ENCODE data around the gene GDPD4. TPM values are rescaled to one million over a fixed set of nuclear protein-coding genes. Genes with fewer than 3 reads are reported as not detected.

GDPD4 gene
- total RNA-seq, 1 donor from 2014 or later = not detected

- Histone ChIP-seq H3K9me3 (ENCODE audit: control insufficient read depth in 3 of 3, low read length in 3 of 3) (no peaks in the 10 kb centered on the region), H3K4me3 (ENCODE audit: low read length in 3 of 3) (no peak overlapping the region), H3K9ac (ENCODE audit: low read depth in 1 of 3, low read length in 3 of 3) (no peak overlapping the region), H3K27ac (ENCODE audit: low read depth, low read length) (no peak overlapping the region), H3K27me3 (ENCODE audit: control insufficient read depth in 3 of 3, insufficient read depth in 3 of 3, low read length in 3 of 3) (no peaks in the 10 kb centered on the region), H3K36me3 (ENCODE audit: control insufficient read depth in 3 of 3, insufficient read depth in 3 of 3, low read length in 3 of 3) (no peaks in the 10 kb centered on the region), H3K4me1 (ENCODE audit: control insufficient read depth in 3 of 3, insufficient read depth in 3 of 3, low read length in 3 of 3) (no peaks in the 10 kb centered on the region)
Measured at GRCh38 chr11:77223797-77224196, 77.7 kb downstream of the GDPD4 start.

DNA sequence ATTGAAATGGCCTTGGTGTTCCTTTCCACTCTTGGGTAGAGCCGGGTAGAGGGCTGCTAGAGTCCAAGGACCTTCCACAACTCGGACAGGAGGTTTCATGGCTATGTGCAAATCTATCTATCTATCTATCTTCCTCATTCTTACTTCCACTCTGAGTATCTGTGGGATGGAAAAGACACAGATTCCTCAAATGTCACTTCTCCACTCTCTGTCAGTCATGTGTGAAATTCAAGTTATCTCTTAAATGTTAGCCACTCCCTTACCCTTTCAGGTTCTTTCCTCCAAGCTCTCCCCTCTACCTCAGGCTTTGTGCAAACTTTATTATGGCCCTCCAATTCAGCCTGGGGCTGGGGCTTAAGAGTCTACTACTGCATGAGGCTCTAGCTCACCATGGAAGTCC lies 84.3 kb downstream of the GDPD4 start:
- Histone ChIP-seq H3K9ac (ENCODE audit: low read depth in 1 of 3, low read length in 3 of 3) (no peak overlapping the region), H3K27ac (ENCODE audit: low read depth, low read length) (no peak overlapping the region), H3K9me3 (ENCODE audit: control insufficient read depth in 3 of 3, low read length in 3 of 3) (no peaks in the 10 kb centered on the region), H3K36me3 (ENCODE audit: control insufficient read depth in 3 of 3, insufficient read depth in 3 of 3, low read length in 3 of 3) (peaks cover 0 to 4% (median 0%) of the 10 kb centered on the region in 3 donors), H3K27me3 (ENCODE audit: control insufficient read depth in 3 of 3, insufficient read depth in 3 of 3, low read length in 3 of 3) (no peaks in the 10 kb centered on the region), H3K4me3 (ENCODE audit: low read length in 3 of 3) (no peak overlapping the region), H3K4me1 (ENCODE audit: control insufficient read depth in 3 of 3, insufficient read depth in 3 of 3, low read length in 3 of 3) (no peaks in the 10 kb centered on the region)

- no peak overlapping the region for H3K9ac ChIP-seq (ENCODE audit: low read depth in 1 of 3, low read length in 3 of 3)
- H3K27ac ChIP-seq (ENCODE audit: low read depth, low read length) = no peak overlapping the region
- H3K4me1 ChIP-seq (ENCODE audit: control insufficient read depth in 3 of 3, insufficient read depth in 3 of 3, low read length in 3 of 3) = no peaks in the 10 kb centered on the region
- H3K4me3 ChIP-seq (ENCODE audit: low read length in 3 of 3) = no peak overlapping the region
- no peaks in the 10 kb centered on the region for H3K9me3 ChIP-seq (ENCODE audit: control insufficient read depth in 3 of 3, low read length in 3 of 3)
- peaks cover 0 to 8% (median 0%) of the 10 kb centered on the region in 3 donors for H3K36me3 ChIP-seq (ENCODE audit: control insufficient read depth in 3 of 3, insufficient read depth in 3 of 3, low read length in 3 of 3)
- H3K27me3 ChIP-seq (ENCODE audit: control insufficient read depth in 3 of 3, insufficient read depth in 3 of 3, low read length in 3 of 3) = no peaks in the 10 kb centered on the region
Measured at GRCh38 chr11:77215106-77215505, 86.4 kb downstream of the GDPD4 start.

DNA sequence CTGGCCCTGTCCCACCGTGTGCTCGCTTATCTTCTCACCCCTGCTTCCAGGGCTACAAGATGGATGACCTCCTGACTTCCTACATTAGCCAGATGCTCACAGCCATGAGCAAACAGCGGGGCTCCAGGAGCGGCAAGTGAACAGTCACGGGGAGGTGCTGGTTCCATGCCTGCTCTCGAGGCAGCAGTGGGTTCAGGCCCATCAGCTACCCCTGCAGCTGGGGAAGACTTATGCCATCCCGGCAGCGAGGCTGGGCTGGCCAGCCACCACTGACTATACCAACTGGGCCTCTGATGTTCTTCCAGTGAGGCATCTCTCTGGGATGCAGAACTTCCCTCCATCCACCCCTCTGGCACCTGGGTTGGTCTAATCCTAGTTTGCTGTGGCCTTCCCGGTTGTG lies 86.9 kb downstream of the GDPD4 start:
- Histone ChIP-seq H3K4me1 (ENCODE audit: control insufficient read depth in 3 of 3, insufficient read depth in 3 of 3, low read length in 3 of 3) (no peaks in the 10 kb centered on the region), H3K4me3 (ENCODE audit: low read length in 3 of 3) (no peak overlapping the region), H3K9me3 (ENCODE audit: control insufficient read depth in 3 of 3, low read length in 3 of 3) (no peaks in the 10 kb centered on the region), H3K9ac (ENCODE audit: low read depth in 1 of 3, low read length in 3 of 3) (no peak overlapping the region), H3K27me3 (ENCODE audit: control insufficient read depth in 3 of 3, insufficient read depth in 3 of 3, low read length in 3 of 3) (no peaks in the 10 kb centered on the region), H3K27ac (ENCODE audit: low read depth, low read length) (no peak overlapping the region), H3K36me3 (ENCODE audit: control insufficient read depth in 3 of 3, insufficient read depth in 3 of 3, low read length in 3 of 3) (peaks cover 0 to 8% (median 0%) of the 10 kb centered on the region in 3 donors)

GRCh38 chr11:77213589-77214428 lies 87.7 kb downstream of the GDPD4 start:
- no peak overlapping the region for H3K27ac ChIP-seq (ENCODE audit: low read depth, low read length)
- H3K27me3 ChIP-seq (ENCODE audit: control insufficient read depth in 3 of 3, insufficient read depth in 3 of 3, low read length in 3 of 3) = no peaks in the 10 kb centered on the region
- no peaks in the 10 kb centered on the region for H3K4me1 ChIP-seq (ENCODE audit: control insufficient read depth in 3 of 3, insufficient read depth in 3 of 3, low read length in 3 of 3)
- no peaks in the 10 kb centered on the region for H3K9me3 ChIP-seq (ENCODE audit: control insufficient read depth in 3 of 3, low read length in 3 of 3)
- no peak overlapping the region for H3K4me3 ChIP-seq (ENCODE audit: low read length in 3 of 3)
- H3K9ac ChIP-seq (ENCODE audit: low read depth in 1 of 3, low read length in 3 of 3) = no peak overlapping the region
- H3K36me3 ChIP-seq (ENCODE audit: control insufficient read depth in 3 of 3, insufficient read depth in 3 of 3, low read length in 3 of 3) = peaks cover 0 to 8% (median 0%) of the 10 kb centered on the region in 3 donors

DNA sequence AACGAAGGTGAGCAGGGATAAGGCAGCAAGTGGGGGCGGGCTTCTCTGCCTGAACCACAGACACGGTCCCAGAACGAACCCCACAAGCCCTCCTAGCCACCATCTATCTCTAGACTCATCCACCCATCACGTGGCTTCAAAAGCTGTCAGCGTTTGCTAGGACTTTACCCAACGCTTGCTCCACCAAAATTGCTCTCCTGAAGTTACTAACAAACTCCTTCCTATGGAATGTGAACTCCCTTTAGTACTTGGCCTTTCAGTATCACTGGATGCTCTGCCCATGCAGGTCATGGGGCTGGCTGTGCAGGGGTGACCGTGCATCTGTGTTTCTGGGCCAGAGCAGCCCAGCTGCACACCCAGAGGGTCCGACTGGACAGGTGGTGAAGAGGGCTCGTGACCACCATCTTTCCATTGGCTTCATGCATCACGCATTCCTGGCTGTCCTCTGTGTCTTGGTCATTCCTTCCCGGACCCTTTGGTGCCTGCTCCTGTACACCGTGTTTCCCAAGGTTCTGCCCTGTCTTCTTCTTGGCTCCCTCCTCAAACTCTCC lies 88.4 kb downstream of the GDPD4 start:
- peaks cover 0 to 8% (median 0%) of the 10 kb centered on the region in 3 donors for H3K36me3 ChIP-seq (ENCODE audit: control insufficient read depth in 3 of 3, insufficient read depth in 3 of 3, low read length in 3 of 3)
- H3K9me3 ChIP-seq (ENCODE audit: control insufficient read depth in 3 of 3, low read length in 3 of 3) = no peaks in the 10 kb centered on the region
- no peak overlapping the region for H3K9ac ChIP-seq (ENCODE audit: low read depth in 1 of 3, low read length in 3 of 3)
- no peak overlapping the region for H3K27ac ChIP-seq (ENCODE audit: low read depth, low read length)
- no peak overlapping the region for H3K4me3 ChIP-seq (ENCODE audit: low read length in 3 of 3)
- H3K27me3 ChIP-seq (ENCODE audit: control insufficient read depth in 3 of 3, insufficient read depth in 3 of 3, low read length in 3 of 3) = no peaks in the 10 kb centered on the region
- no peaks in the 10 kb centered on the region for H3K4me1 ChIP-seq (ENCODE audit: control insufficient read depth in 3 of 3, insufficient read depth in 3 of 3, low read length in 3 of 3)

GRCh38 chr11:77212314-77213007 lies 89.0 kb downstream of the GDPD4 start:
- H3K4me1 ChIP-seq (ENCODE audit: control insufficient read depth in 3 of 3, insufficient read depth in 3 of 3, low read length in 3 of 3) = peaks cover 0 to 5% (median 0%) of the 10 kb centered on the region in 3 donors

GRCh38 chr11:77211594-77212251 lies 89.8 kb downstream of the GDPD4 start:
- Histone ChIP-seq H3K4me3 (ENCODE audit: low read length in 3 of 3) (no peak overlapping the region), H3K36me3 (ENCODE audit: control insufficient read depth in 3 of 3, insufficient read depth in 3 of 3, low read length in 3 of 3) (peaks cover 0 to 8% (median 0%) of the 10 kb centered on the region in 3 donors), H3K27me3 (ENCODE audit: control insufficient read depth in 3 of 3, insufficient read depth in 3 of 3, low read length in 3 of 3) (no peaks in the 10 kb centered on the region), H3K9ac (ENCODE audit: low read depth in 1 of 3, low read length in 3 of 3) (no peak overlapping the region), H3K4me1 (ENCODE audit: control insufficient read depth in 3 of 3, insufficient read depth in 3 of 3, low read length in 3 of 3) (peaks cover 0 to 5% (median 0%) of the 10 kb centered on the region in 3 donors), H3K27ac (ENCODE audit: low read depth, low read length) (no peak overlapping the region), H3K9me3 (ENCODE audit: control insufficient read depth in 3 of 3, low read length in 3 of 3) (no peaks in the 10 kb centered on the region)

More at GRCh38 chr11:77212314-77213007, 89.0 kb downstream of the GDPD4 start:
- H3K4me3 ChIP-seq (ENCODE audit: low read length in 3 of 3) = no peak overlapping the region
- no peak overlapping the region for H3K27ac ChIP-seq (ENCODE audit: low read depth, low read length)
- H3K9me3 ChIP-seq (ENCODE audit: control insufficient read depth in 3 of 3, low read length in 3 of 3) = no peaks in the 10 kb centered on the region
- no peaks in the 10 kb centered on the region for H3K27me3 ChIP-seq (ENCODE audit: control insufficient read depth in 3 of 3, insufficient read depth in 3 of 3, low read length in 3 of 3)
- peaks cover 0 to 8% (median 0%) of the 10 kb centered on the region in 3 donors for H3K36me3 ChIP-seq (ENCODE audit: control insufficient read depth in 3 of 3, insufficient read depth in 3 of 3, low read length in 3 of 3)
- H3K9ac ChIP-seq (ENCODE audit: low read depth in 1 of 3, low read length in 3 of 3) = no peak overlapping the region

DNA sequence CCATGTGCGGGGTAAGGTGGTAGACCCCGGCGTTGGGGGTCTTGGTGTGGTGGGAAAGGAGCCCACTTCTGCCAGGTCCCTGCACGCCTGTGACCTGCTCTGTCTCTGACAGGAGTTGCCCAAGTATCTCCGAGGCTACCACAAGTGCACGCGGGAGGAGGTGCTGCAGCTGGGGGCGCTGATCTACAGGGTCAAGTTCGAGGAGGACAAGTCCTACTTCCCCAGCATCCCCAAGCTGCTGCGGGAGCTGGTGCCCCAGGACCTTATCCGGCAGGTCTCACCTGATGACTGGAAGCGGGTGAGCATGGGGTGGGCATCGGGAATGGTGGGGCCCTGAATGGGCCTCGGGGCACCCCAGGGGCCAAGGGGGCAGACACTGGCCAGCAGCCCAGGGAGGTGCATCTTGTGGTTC lies 90.4 kb downstream of the GDPD4 start:
- no peaks in the 10 kb centered on the region for H3K27me3 ChIP-seq (ENCODE audit: control insufficient read depth in 3 of 3, insufficient read depth in 3 of 3, low read length in 3 of 3)
- H3K36me3 ChIP-seq (ENCODE audit: control insufficient read depth in 3 of 3, insufficient read depth in 3 of 3, low read length in 3 of 3) = peaks cover 0 to 8% (median 0%) of the 10 kb centered on the region in 3 donors
- no peaks in the 10 kb centered on the region for H3K9me3 ChIP-seq (ENCODE audit: control insufficient read depth in 3 of 3, low read length in 3 of 3)
- H3K4me3 ChIP-seq (ENCODE audit: low read length in 3 of 3) = no peak overlapping the region
- no peak overlapping the region for H3K9ac ChIP-seq (ENCODE audit: low read depth in 1 of 3, low read length in 3 of 3)
- H3K4me1 ChIP-seq (ENCODE audit: control insufficient read depth in 3 of 3, insufficient read depth in 3 of 3, low read length in 3 of 3) = peaks cover 0 to 5% (median 0%) of the 10 kb centered on the region in 3 donors
- no peak overlapping the region for H3K27ac ChIP-seq (ENCODE audit: low read depth, low read length)

Measured in skeletal muscle tissue (tissue), 4 donors.